ENCODE measurements around the gene CHMP1A. TPM values are rescaled to one million over a fixed set of nuclear protein-coding genes. Genes with fewer than 3 reads are reported as not detected.
"Not testable (repeated sequence)": the region's sequence is repeated elsewhere in the genome, so short reads cannot be mapped to it uniquely, and the experiment has no call there.

Gene CHMP1A
- total and polyA plus RNA-seq, 2 of the 8 experiments (the other 6 are each of a cell fraction or from before 2014, with no cell fraction given): 64.4 to 75.8 TPM

DNA sequence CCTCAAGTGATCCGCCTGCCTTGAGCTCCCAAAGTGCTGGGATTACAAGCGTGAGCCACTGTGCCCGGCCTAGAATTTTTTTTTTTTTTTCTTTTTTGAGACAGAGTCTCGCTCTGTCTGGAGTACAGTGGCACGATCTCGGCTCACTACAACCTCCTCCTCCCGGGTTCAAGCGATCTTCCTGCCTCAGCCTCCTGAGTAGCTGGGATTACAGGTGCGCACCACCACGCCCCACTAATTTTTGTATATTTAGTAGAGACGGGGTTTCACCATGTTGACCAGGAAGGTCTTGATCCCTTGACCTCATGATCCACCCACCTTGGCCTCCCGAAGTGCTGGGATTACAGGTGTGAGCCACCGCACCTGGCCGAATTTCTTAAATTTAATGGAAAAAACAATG, 41.2 kb upstream of the CHMP1A start:
- ChIA-PET POLR2A (ENCODE audit: partially characterized antibody) (interaction anchor here (0.6 to 6.6 kb wide), 9 partner anchors 8 to 989 kb away, joined by 3 to 59 read pairs (median 5); partner anchors contain the start of genes CDK10 and VPS9D1), CTCF (ENCODE audit: partially characterized antibody) (interaction anchor here (0.8 to 3.7 kb wide), 9 partner anchors 7 to 224 kb away, joined by 3 to 36 read pairs (median 5); partner anchors contain the start of gene VPS9D1)
- H3K18ac ChIP-seq (ENCODE audit: extremely low read depth, low read length); H3K9ac ChIP-seq (replicated peaks in 1 of 4; ENCODE audit: extremely low read depth in 1 of 4, low read depth in 3 of 4, low read length in 3 of 4); H4K91ac ChIP-seq (replicated peaks; ENCODE audit: insufficient read length, low read length); H2BK20ac ChIP-seq (ENCODE audit: low read length); H3K56ac ChIP-seq (replicated peaks; ENCODE audit: insufficient read length, low read depth, low read length); DNase-seq (ENCODE audit: low read depth in 1 of 2, low spot score in 2 of 2); H2BK120ac ChIP-seq (replicated peaks; ENCODE audit: low read depth, low read length); H3K79me2 ChIP-seq (ENCODE audit: control insufficient read depth in 1 of 2, insufficient read depth in 2 of 2, low read length in 2 of 2); H2BK12ac ChIP-seq (ENCODE audit: low read depth, low read length); H3K4me2 ChIP-seq (ENCODE audit: insufficient read depth in 1 of 2, low read depth in 2 of 2, low read length in 2 of 2); H3K23ac ChIP-seq (ENCODE audit: insufficient read length); H3K4ac ChIP-seq (replicated peaks; ENCODE audit: insufficient read length, low read depth, low read length); FAIRE-seq; H2AFZ ChIP-seq (ENCODE audit: low read length); H2BK5ac ChIP-seq (ENCODE audit: low read depth, low read length); H3K27ac ChIP-seq (ENCODE audit: low read depth, low read length); H4K5ac ChIP-seq (ENCODE audit: insufficient read length, low read depth, low read length); H3K9me3 ChIP-seq (ENCODE audit: insufficient read depth in 2 of 2, low read depth in 1 of 2, low read length in 1 of 2); H3K4me3 ChIP-seq (ENCODE audit: extremely low read depth in 1 of 4, insufficient read depth in 2 of 4, low read depth in 3 of 4, low read length in 4 of 4); H2BK15ac ChIP-seq (ENCODE audit: low read length); H4K8ac ChIP-seq (ENCODE audit: extremely low read depth, insufficient read depth, low read length); H3K14ac ChIP-seq (ENCODE audit: insufficient read length); H2AK5ac ChIP-seq (ENCODE audit: low read depth, low read length); H3K79me1 ChIP-seq (ENCODE audit: low read depth, low read length); H3K27me3 ChIP-seq (replicated peaks in 1 of 4; ENCODE audit: control insufficient read depth in 3 of 4, extremely low read depth in 1 of 4, insufficient read depth in 3 of 4, low read length in 3 of 4): not testable (repeated sequence)
- 95% methylated on average over 9 of the region's 14 CpGs; no CpG with 5 or more reads in 1 of the 2 experiments for WGBS, 2 experiments (ENCODE audit: extremely low coverage in 1 of 2, insufficient coverage in 1 of 2, insufficient read length in 1 of 2, insufficient replicate concordance in 2 of 2, low coverage in 1 of 2, low lambda C conversion rate in 2 of 2, missing lambda C conversion rate in 1 of 2)
- Histone ChIP-seq H4K20me1 (replicated peaks in 1 of 2; ENCODE audit: control insufficient read depth in 1 of 2, insufficient read depth in 2 of 2, low read length in 2 of 2) (peaks cover 0 to 20% of the 10 kb centered on the region in 2 experiments), H3K23me2 (ENCODE audit: low read depth, low read length) (peaks cover 13% of the 10 kb centered on the region; the same call in 1 of the 2 replicates), H3K4me1 (replicated peaks in 1 of 4; ENCODE audit: control insufficient read depth in 3 of 4, insufficient read depth in 4 of 4, low read length in 3 of 4) (peaks cover 0 to 11% (median 5%) of the 10 kb centered on the region in 4 experiments; a peak in 5 of 7 replicates), H3K36me3 (ENCODE audit: control insufficient read depth in 2 of 4, insufficient read depth in 4 of 4, low read length in 3 of 4) (peaks cover 0 to 19% (median 2%) of the 10 kb centered on the region in 4 experiments; a peak in 4 of 8 replicates)

All from H1 (cell line).